HFF-Myc (cell line): ENCODE results near the gene DPF1.

Experiments used
- DNase-seq: peaks from one replicate; pipeline ENCODE4 v3.0.0-alpha.2; 2011; ENCODE audit warnings: low read depth; ENCODE audit errors: extremely low read depth
- H3K4me3 ChIP-seq: replicated peaks from 2 replicates; pipeline ENCODE4 v1.5.1; 2011; ENCODE audit warnings: low read depth, mild to moderate bottlenecking, control low read depth, low read length
- TF ChIP-seq, protein P1 (sequence below): IDR thresholded peaks from 2 replicates; pipeline ENCODE4 v1.5.1; 2012; ENCODE audit warnings: mild to moderate bottlenecking, low read depth, low read length, control low read depth; ENCODE audit errors: missing control alignments

Gene DPF1

DNA sequence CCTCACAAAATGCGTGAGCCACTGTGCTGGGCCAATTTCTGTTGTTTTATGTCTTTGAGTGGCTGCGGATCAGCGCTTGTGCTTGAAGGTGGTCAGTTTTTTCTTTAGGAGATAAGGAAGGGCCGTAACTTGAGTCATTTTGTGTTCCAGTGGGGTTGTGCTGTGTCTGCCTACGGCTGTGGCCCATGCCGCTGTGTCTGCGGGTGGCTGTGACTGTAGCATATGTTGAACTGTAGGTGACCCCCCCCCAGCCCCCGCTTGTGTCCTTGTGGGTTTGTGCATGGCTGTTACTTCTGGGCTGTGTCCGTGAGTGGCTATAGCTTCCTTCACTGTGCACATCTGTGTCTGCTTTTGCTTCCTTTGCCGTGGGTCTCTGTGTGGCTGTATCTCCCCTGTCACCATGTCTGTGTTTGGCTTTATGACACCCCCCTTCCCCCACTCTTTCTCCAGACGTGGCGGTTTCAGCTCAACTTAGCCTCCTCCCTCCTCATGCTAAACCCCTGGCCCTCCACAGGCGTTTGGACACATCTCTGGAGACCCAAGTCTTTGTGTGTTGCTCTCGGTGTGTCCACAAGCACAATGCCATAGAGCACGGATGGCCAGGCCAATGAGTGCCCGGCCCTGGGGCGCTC, 31.5 kb upstream of the DPF1 start:
- no peak for DNase-seq
- peak overlapping the region; percentile 15; the same call in 1 of the 2 replicates for H3K4me3 ChIP-seq
- TF ChIP-seq, protein P1, sequence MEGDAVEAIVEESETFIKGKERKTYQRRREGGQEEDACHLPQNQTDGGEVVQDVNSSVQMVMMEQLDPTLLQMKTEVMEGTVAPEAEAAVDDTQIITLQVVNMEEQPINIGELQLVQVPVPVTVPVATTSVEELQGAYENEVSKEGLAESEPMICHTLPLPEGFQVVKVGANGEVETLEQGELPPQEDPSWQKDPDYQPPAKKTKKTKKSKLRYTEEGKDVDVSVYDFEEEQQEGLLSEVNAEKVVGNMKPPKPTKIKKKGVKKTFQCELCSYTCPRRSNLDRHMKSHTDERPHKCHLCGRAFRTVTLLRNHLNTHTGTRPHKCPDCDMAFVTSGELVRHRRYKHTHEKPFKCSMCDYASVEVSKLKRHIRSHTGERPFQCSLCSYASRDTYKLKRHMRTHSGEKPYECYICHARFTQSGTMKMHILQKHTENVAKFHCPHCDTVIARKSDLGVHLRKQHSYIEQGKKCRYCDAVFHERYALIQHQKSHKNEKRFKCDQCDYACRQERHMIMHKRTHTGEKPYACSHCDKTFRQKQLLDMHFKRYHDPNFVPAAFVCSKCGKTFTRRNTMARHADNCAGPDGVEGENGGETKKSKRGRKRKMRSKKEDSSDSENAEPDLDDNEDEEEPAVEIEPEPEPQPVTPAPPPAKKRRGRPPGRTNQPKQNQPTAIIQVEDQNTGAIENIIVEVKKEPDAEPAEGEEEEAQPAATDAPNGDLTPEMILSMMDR: no peak

DNA sequence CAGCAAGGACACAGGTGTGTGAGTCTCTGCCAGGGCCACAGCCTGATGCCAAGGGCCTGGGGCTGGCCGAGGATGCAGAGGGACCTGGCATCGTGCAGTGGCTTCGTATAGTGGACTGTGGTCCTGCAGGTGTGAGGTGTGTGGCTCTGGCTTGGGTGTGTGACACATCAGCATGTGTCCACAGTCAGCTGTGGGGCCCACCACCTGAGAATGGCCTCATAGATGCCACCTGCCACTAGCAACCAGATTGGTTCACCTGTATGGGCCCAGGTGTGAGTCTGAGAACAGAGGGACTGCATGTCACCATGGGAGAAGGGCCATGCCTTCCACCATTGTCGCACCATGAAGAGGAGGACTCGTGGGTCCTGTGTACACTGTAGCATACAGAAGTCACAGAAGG, 29.8 kb upstream of the DPF1 start:
- TF ChIP-seq, protein P1: no peak
- no peak for DNase-seq
- H3K4me3 ChIP-seq: no peak overlapping the region

DNA sequence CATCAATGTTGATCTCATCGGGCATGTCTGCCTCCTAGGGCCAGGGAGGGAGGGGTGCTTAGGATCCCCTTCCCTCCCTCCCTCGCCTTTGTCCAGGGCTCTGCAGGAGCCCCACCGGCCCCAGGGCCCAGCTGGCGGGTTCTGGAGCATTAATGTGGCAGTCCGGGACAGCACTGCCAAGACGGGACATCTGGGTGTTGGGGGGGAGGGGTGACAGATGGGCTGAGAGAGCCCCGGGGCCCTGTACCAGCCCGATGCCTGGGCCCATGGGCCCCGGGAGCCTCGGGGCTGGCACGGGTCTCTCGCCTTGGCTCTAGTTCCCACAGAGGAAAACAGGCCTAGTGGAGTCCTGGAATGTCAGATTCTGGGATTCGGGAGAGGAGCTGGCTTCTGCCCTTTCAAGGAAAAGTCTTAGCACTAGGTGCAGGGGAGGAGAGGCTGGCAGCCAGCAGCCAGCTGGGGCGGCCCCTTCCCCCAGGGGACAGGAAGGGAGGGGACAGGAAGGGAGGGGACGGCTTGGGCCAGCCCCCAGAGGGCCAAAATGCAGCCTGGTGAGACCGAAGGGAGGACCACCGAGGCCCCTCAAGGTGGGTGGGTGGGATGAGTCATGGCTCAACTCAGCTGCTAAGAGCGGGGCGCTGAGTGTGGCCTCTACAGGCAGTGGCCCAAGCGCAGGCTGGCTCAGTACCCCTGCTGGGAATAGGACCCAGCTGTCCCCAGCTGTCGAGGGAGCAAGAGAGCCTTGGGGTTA, 29.1 kb upstream of the DPF1 start:
- no peak overlapping the region for H3K4me3 ChIP-seq
- TF ChIP-seq, protein P1: no peak
- DNase-seq: no peak

DNA sequence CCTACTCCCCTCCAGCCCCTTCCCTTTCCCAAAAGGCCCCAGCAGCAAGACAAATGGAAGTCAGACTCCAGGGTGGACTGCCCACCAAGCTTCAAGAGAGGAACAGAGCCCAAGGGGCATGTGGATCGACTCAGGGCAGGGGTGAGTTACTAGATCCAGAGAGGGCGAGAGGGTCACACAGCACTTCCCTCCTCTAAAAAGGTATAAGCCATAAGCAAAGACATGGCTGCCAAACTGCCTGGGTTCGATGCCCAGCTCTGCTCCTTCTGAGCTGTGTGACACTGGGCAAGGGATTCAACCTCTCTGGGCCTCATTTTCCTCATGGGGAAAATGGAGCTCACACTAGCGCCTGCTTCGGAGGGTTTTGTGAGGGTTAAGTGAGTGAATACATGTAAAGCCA, 28.4 kb upstream of the DPF1 start:
- no peak for DNase-seq
- no peak overlapping the region for H3K4me3 ChIP-seq
- TF ChIP-seq, protein P1: no peak

DNA sequence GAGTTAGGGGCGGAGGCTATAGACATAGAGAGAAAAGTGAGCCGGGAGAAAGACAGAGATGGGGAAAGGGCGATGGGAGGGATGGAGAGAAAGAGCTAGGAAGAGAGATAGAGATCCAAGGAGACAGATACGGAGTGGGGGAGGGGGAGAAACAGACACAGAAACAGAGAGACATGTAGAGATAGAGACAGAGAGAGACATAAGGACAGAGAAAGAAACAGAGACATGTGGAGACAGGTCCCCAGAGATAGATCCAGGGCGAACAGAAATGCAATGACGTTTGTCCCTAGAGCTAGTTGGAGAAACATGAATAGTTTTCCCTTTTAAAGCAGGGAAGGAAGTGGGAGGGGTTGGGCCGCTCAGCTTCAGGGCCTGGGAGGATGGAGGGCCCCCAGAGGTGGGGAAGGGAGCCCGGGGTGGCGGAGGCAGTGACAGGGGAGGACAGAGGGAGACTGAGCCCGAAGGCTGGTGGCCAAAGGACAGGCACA, 27.6 kb upstream of the DPF1 start:
- no peak overlapping the region for H3K4me3 ChIP-seq
- DNase-seq: no peak
- TF ChIP-seq, protein P1: no peak

DNA sequence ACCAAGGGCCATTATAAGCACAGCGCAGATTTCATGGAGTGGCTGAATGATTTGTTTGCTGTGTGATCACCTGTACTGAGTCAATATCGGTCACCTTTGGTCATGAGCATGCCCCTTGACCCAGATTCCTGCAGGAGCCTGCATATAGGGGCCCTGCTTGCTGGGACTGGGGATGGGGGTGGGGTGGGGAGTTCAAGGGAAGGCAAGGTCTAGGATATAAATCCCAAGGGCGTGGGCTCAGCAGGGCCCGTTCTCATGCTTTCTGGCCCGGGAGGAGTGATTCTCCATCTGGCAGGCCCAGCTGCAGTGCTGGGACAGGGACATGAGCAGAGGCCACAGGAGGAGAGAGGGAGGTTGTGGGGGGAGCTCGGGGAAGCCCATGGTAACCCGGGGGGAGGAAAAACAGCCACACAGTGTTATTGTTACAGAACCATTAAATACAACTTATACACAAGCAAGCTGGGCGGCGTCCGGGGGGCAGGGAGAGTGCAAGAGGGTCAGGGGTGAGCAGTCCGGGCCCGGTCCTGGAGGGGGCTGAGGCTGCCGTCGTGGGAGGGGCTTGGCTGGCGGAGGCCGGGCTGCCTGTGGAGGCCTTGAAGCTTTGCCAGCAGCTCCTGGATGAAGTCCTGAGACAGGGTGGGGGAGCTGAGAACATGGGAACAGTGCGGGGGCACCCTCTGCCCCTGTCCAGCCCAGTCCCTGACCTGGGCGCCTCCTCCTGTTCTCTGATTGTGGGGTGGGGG, 27.0 kb upstream of the DPF1 start:
- DNase-seq: no peak

More for the DNA sequence above, 27.0 kb upstream of the DPF1 start:
- no peak overlapping the region for H3K4me3 ChIP-seq
- TF ChIP-seq, protein P1: no peak
